ENCODE measurements around the gene ABCA2.
"Not testable (repeated sequence)": the region's sequence is repeated elsewhere in the genome, so short reads cannot be mapped to it uniquely, and the experiment has no call there.

The ABCA2 gene

GRCh38 chr9:137014776-137015539 is 13.1 kb downstream of the ABCA2 start:
- DNase-seq (ENCODE audit: low read depth in 3 of 3), result no peak

- no peak for DNase-seq (ENCODE audit: low read depth in 3 of 3)
These were observed 13.9 kb downstream of the ABCA2 start for GRCh38 chr9:137014166-137014565.

GRCh38 chr9:137013571-137013940 is 14.5 kb downstream of the ABCA2 start:
- no peak for DNase-seq (ENCODE audit: low read depth in 3 of 3)

GRCh38 chr9:137012694-137013570 is 15.1 kb downstream of the ABCA2 start:
- DNase-seq (ENCODE audit: low read depth in 3 of 3), result no peak

GRCh38 chr9:137011907-137012675 is 15.9 kb downstream of the ABCA2 start:
- DNase-seq (ENCODE audit: low read depth in 3 of 3), result no peak

- DNase-seq (ENCODE audit: low read depth in 3 of 3), result no peak
These were observed 16.9 kb downstream of the ABCA2 start for GRCh38 chr9:137011156-137011555.

GRCh38 chr9:137009938-137010732 is 17.9 kb downstream of the ABCA2 start:
- no peak for DNase-seq (ENCODE audit: low read depth in 3 of 3)

GRCh38 chr9:137009217-137009616 is 18.8 kb downstream of the ABCA2 start:
- no peak for DNase-seq (ENCODE audit: low read depth in 3 of 3)

GRCh38 chr9:137008312-137008711 is 19.7 kb downstream of the ABCA2 start:
- no peak for DNase-seq (ENCODE audit: low read depth in 3 of 3)

- DNase-seq (ENCODE audit: low read depth in 3 of 3), result no peak
These were observed 20.2 kb downstream of the ABCA2 start for GRCh38 chr9:137007816-137008270.

GRCh38 chr9:137007108-137007815 is 20.8 kb downstream of the ABCA2 start:
- no peak for DNase-seq (ENCODE audit: low read depth in 3 of 3)

GRCh38 chr9:137006116-137007003 is 21.7 kb downstream of the ABCA2 start:
- DNase-seq (ENCODE audit: low read depth in 3 of 3), result no peak

GRCh38 chr9:137004285-137004684 is 23.8 kb downstream of the ABCA2 start:
- not testable (repeated sequence) for DNase-seq (ENCODE audit: low read depth in 3 of 3)

- no peak for DNase-seq (ENCODE audit: low read depth in 3 of 3)
These were observed 25.4 kb downstream of the ABCA2 start for GRCh38 chr9:137002646-137003041.

GRCh38 chr9:137001857-137002645 is 26.0 kb downstream of the ABCA2 start:
- DNase-seq (ENCODE audit: low read depth in 3 of 3), result no peak

- DNase-seq (ENCODE audit: low read depth in 3 of 3), result no peak
These were observed 27.7 kb downstream of the ABCA2 start for GRCh38 chr9:137000177-137000930.

GRCh38 chr9:136997830-136998234 is 30.2 kb downstream of the ABCA2 start:
- DNase-seq (ENCODE audit: low read depth in 3 of 3), result no peak

GRCh38 chr9:136997371-136997770 is 30.7 kb downstream of the ABCA2 start:
- no peak for DNase-seq (ENCODE audit: low read depth in 3 of 3)

All from stimulated activated CD4-positive, alpha-beta T cell treated with anti-CD3 and anti-CD28 coated beads, TNF-alpha, amount 100 ng/mL, for 4 hours (primary cell).